Neutrophil (primary cell): Measurements from ENCODE around the gene SSUH2.
"Not testable (repeated sequence)": the region's sequence is repeated elsewhere in the genome, so short reads cannot be mapped to it uniquely, and the experiment has no call there.

ENCODE experiments used
- H3K27ac ChIP-seq: fragments of 200-600 bp; sonication (generic); 2 replicates; pipeline ENCODE4 v1.5.1; 2016; ENCODE audit warnings: mild to moderate bottlenecking, moderate library complexity
- H3K27me3 ChIP-seq: fragments of 200-600 bp; sonication (generic); 2 replicates; pipeline ENCODE4 v1.6.0; 2016; ENCODE audit warnings: mild to moderate bottlenecking
- H3K36me3 ChIP-seq: fragments of 200-600 bp; sonication (generic); 2 replicates; pipeline ENCODE4 v1.5.1; 2017
- H3K4me1 ChIP-seq, 2 experiments: fragments of 200-600 bp in 1 of 2; sonication (generic) in 1 of 2; 1 replicate in 1 of 2; 2 replicates in 1 of 2; pipeline versions ENCODE4 v1.5.1 to v1.6.1; 2013 to 2016; ENCODE audit warnings: low read depth in 1 of 2, low read length in 1 of 2, mild to moderate bottlenecking in 1 of 2, moderate library complexity in 1 of 2; ENCODE audit not compliant: control insufficient read depth in 1 of 2, insufficient read depth in 1 of 2
- H3K4me3 ChIP-seq, 2 experiments: fragments of 200-600 bp in 1 of 2; sonication (generic) in 1 of 2; 1 replicate in 1 of 2; 2 replicates in 1 of 2; pipeline ENCODE4 v1.5.1; 2013 to 2016; ENCODE audit warnings: low read depth in 1 of 2, low read length in 1 of 2, mild to moderate bottlenecking in 1 of 2, moderate library complexity in 1 of 2
- H3K9me3 ChIP-seq: fragments of 200-600 bp; sonication (generic); 2 replicates; pipeline ENCODE4 v1.5.1; 2016
- TF ChIP-seq, protein P1 (sequence below): fragments of 200-600 bp; sonication (generic); IDR thresholded peaks from 2 replicates; pipeline ENCODE4 v1.5.1; 2016; ENCODE audit warnings: antibody characterized with exemption

The SSUH2 gene, protein sequence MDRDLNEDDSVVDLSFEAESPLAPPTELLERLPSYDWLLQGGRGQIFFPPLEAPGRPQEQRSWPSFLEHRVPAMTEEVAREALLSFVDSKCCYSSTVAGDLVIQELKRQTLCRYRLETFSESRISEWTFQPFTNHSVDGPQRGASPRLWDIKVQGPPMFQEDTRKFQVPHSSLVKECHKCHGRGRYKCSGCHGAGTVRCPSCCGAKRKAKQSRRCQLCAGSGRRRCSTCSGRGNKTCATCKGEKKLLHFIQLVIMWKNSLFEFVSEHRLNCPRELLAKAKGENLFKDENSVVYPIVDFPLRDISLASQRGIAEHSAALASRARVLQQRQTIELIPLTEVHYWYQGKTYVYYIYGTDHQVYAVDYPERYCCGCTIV

DNA sequence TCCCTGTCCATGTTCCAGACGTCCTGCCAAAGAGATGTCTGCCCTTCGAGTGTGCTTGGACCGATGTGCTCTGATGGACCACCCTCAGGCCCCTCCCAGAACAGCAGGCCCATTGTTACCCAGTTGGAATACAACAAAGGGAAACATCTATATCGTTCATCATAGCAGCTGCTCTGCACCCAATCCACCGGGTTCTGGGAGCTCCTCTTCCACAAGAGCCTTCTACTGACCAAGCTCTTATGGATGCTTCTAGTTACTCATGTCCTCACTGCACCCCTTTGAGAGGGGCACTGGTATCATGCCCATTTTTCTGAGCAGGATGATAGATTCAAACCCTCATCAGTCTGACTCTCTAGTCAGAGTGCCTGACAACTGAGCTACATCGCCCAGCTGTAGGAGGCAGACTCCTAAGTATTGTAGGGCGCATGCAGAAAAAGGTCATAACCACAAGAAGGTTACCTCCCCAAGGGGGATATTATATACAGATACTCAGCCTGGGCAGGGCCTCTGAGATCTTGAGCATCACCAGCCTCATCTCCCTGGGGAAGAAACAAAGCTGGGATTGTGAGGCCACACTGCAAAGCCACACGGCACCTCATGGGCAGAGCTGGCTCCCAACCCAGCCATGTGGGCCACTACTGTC is at the start of gene SSUH2:
TSS of gene SSUH2 (minus strand) at position 51 of the 643 bp plus-strand sequence. CDS start at position 11, 40 bp downstream.
- TF ChIP-seq, protein P1, sequence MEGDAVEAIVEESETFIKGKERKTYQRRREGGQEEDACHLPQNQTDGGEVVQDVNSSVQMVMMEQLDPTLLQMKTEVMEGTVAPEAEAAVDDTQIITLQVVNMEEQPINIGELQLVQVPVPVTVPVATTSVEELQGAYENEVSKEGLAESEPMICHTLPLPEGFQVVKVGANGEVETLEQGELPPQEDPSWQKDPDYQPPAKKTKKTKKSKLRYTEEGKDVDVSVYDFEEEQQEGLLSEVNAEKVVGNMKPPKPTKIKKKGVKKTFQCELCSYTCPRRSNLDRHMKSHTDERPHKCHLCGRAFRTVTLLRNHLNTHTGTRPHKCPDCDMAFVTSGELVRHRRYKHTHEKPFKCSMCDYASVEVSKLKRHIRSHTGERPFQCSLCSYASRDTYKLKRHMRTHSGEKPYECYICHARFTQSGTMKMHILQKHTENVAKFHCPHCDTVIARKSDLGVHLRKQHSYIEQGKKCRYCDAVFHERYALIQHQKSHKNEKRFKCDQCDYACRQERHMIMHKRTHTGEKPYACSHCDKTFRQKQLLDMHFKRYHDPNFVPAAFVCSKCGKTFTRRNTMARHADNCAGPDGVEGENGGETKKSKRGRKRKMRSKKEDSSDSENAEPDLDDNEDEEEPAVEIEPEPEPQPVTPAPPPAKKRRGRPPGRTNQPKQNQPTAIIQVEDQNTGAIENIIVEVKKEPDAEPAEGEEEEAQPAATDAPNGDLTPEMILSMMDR = no peak
- H3K36me3 ChIP-seq = no peaks in the 10 kb centered on the region
- peaks cover 27% of the 10 kb centered on the region for H3K27me3 ChIP-seq
- no peaks in the 10 kb centered on the region for H3K4me1 ChIP-seq
- no peak within 1 kb of the TSS for H3K4me3 ChIP-seq
- H3K27ac ChIP-seq = no peak within 1 kb of the TSS
- no peaks in the 10 kb centered on the region for H3K9me3 ChIP-seq

DNA sequence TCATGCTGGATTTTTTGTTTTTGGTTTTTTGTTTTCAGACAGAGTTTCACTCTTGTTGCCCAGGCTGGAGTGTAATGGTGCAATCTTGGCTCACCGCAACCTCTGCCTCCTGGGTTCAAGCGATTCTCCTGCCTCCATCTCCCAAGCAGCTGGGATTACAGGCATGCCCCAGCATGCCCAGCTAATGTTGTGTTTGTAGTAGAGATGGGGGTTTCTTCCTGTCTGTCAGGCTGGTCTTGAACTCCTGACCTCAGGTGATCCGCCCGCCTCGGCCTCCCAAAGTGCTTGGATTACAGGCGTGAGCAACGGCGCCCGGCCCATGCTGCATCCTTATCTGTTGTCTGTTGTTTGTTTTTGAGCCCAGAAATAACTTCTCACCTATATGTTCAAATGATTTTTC is 46.7 kb upstream of the SSUH2 start:
- not testable (repeated sequence) for H3K27ac ChIP-seq, H3K27me3 ChIP-seq, H3K4me3 ChIP-seq, H3K4me1 ChIP-seq, H3K36me3 ChIP-seq, H3K9me3 ChIP-seq

DNA sequence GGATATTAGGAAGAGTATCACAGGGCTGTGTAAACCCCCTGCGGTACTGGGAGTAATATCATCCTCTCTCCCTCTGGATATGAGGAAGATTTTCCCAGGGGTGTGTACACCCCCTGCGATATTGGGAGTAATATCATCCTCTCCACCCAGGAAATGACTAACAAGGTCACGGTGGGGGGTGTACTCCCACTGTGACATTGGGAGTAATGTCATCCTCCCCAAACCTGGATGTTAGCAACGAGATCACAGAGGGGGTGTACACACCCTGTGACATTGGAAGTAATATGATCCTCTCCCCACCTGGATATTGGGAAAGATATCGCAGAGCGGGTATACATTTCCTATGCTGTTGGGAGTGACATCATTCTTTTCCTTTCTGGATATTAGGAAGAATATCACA is 40.4 kb upstream of the SSUH2 start:
- H3K4me1 ChIP-seq, H3K9me3 ChIP-seq, H3K4me3 ChIP-seq, H3K27ac ChIP-seq, H3K36me3 ChIP-seq, H3K27me3 ChIP-seq: not testable (repeated sequence)

DNA sequence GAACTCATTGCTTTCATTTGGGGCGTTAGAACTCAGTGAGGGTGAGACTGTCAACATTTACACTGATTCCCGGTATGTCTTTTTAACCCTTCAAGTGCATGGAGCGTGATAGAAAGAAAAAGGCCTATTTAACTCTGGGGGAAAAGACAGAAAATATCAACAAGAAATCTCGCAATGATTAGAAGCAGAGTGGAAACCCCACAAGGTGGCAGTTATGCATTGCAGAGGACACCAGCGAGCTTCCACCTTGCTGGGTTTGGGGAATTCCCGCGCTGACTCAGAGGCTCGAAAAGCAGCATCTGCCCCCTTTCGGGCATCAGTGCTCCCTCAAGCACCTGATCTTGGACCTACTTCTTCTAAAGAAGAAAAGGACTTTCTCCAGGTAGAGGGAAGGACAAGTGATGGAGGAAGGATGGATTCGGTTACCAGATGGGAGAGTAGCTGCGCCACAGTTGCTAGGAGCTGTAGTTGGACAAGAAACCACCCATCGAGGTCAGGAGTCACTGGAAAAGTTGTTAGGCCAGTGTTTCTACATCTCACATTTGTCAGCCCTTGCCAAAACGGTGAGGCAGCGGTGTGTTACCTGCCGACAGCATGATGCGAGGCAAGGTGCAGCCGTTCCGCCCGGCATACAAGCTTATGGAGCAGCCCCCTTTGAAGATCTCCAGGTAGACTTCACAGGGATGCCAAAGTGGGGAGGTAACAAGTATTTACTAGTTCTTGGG is 38.4 kb upstream of the SSUH2 start:
- not testable (repeated sequence) for H3K36me3 ChIP-seq, H3K9me3 ChIP-seq, H3K27ac ChIP-seq, H3K4me3 ChIP-seq, H3K4me1 ChIP-seq
- peaks cover 17% of the 10 kb centered on the region for H3K27me3 ChIP-seq

DNA sequence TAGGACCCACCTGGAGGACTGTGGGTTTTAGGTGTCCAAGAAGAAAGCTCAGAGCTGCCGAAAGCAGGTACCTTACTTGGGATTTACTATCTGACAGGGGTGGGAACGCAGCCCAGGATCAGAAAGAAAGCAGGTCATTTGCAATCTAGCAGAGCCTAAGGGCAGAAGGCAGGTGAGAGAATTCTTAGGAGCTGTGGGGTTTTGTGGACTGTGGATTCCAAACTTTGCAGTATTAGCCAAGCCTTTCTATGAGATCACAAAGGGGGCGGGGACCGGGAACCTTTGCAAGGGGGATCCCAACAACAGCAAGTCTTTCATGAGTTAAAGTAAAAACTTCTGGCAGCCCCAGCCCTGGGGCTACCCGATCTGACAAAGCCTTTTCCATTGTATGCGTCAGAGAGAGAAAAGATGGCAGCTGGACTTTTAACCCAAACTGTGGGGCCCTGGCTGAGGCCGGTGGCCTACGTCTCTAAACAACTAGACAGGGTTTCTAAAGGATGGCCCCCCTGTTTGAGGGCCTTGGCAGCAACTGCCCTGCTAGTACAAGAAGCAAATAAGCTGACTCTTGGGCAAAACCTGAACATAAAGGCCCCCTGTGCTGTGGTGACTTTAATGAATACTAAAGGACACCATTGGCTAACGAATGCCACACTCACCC is 37.4 kb upstream of the SSUH2 start:
- peaks cover 17% of the 10 kb centered on the region for H3K27me3 ChIP-seq
- not testable (repeated sequence) for H3K36me3 ChIP-seq, H3K27ac ChIP-seq

DNA sequence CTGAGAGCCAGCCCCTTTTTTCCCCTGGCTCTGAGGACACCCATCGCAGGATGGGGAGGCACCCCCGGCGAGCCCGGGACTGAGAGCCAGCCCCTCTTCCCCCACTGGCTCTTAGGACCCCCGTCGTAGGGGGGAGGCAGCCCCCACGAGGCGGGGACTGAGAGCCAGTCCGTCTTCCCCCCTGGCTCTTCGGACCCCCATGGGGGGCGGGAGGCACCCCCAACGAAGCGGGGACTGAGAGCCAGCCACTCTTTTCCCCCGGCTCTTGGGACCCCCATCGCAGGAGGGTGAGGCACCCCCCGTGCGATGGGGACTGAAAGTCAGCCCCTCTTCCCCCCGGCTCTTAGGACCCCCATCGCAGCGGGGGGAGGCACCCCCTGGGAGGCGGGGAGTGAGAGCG is 36.8 kb upstream of the SSUH2 start:
- Histone ChIP-seq H3K36me3 (no peaks in the 10 kb centered on the region), H3K4me3 (no peak overlapping the region), H3K27ac (no peak overlapping the region), H3K27me3 (peaks cover 17% of the 10 kb centered on the region), H3K9me3 (no peaks in the 10 kb centered on the region), H3K4me1 (no peaks in the 10 kb centered on the region)
- TF ChIP-seq, protein P1 = no peak

More for the DNA sequence above, 37.4 kb upstream of the SSUH2 start:
- H3K4me1 ChIP-seq, H3K4me3 ChIP-seq, H3K9me3 ChIP-seq: not testable (repeated sequence)

DNA sequence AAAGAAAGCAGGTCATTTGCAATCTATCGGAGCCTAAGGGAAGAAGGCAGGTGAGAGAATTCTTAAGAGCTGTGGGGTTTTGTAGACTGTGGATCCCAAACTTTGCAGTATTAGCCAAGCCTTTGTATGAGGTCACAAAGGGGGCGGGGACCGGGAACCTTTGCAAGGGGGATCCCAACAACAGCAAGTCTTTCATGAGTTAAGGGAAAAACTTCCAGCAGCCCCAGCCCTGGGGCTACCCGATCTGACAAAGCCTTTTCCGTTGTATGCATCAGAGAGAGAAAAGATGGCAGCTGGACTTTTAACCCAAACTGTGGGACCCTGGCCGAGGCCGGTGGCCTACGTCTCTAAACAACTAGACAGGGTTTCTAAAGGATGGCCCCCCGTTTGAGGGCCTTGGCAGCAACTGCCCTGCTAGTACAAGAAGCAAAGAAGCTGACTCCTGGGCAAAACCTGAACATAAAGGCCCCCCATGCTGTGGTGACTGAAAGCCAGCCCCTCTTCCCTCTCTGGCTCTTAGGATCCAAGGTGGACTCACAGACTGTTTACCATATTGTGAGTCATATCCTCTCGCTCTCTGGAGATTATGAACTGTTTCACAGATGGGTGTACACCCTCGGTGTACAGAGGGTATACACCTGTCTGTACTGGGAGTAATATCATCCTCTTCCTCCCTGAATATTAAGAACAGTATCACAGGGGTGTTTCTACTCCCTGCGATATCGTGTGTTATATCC is 35.4 kb upstream of the SSUH2 start:
- peaks cover 17% of the 10 kb centered on the region for H3K27me3 ChIP-seq
- not testable (repeated sequence) for H3K36me3 ChIP-seq, H3K9me3 ChIP-seq

More for the DNA sequence above, 35.4 kb upstream of the SSUH2 start:
- not testable (repeated sequence) for H3K27ac ChIP-seq, H3K4me1 ChIP-seq, H3K4me3 ChIP-seq
